ENCODE results near the gene GNG7.

GRCh38 chr19:2552859-2553258 lies 149.6 kb downstream of the GNG7 start:
- TF ChIP-seq CTCF (conservative IDR thresholded peaks at IDR 0.05; ENCODE audit: low read length) = no peak
- TF ChIP-seq EZH2phosphoT487 (IDR thresholded peaks at IDR 0.05; ENCODE audit: borderline replicate concordance) = no peak
